GM18858 (cell line): Measurements from ENCODE around the gene DOCK2.

Experiments
- ATAC-seq: cut with Tn5 transposase; IDR thresholded peaks from one replicate; pipeline ENCODE4 v1.9.1; 2021; ENCODE audit not compliant: unreplicated experiment

DOCK2 gene

DNA sequence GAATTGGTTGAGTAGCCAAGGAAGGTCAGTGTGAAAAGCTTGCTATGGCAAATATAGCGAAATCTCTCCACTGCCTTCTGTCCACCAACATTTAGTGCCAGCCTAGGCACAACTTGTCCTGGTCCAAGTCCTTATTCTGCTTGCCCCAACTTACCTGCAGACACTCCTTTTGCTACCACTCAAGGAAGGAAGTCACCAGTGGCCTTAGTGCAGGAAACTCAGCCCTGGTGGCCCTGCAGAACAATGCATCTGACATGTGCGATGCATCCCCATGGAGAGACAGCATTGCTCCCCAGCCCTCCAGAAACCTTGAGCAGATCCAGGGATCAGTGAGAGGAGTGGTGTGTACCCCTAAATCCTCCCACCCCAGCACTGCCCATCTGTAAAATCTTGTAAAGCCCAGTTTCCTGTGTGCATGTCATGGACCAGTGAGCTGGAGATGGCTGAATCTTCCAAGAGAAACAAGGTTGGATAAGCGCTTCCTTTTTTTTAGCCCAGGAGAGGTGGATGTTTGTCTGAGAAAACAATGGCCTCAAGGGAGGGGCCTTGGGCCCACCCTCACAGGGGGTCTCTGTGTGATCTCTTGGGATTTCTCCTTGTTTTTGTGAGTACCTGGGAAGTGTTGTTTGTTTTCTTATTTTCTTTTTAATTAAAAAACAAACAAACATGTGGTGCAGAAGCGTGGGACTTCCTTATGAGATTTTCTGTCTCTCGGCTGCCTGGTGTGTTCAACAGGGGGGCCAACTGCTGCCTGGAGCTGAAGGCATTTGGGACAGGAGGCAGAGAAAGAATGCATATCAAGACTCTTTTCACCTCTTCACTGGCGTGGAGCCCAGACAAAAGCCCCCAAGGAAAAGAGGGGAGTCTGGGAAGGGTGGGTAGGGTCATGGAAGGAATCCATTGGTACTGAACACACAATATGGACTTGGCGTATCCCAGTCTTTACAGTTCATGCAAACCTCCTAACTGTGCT lies 472.3 kb downstream of the DOCK2 start:
- no peak for ATAC-seq

DNA sequence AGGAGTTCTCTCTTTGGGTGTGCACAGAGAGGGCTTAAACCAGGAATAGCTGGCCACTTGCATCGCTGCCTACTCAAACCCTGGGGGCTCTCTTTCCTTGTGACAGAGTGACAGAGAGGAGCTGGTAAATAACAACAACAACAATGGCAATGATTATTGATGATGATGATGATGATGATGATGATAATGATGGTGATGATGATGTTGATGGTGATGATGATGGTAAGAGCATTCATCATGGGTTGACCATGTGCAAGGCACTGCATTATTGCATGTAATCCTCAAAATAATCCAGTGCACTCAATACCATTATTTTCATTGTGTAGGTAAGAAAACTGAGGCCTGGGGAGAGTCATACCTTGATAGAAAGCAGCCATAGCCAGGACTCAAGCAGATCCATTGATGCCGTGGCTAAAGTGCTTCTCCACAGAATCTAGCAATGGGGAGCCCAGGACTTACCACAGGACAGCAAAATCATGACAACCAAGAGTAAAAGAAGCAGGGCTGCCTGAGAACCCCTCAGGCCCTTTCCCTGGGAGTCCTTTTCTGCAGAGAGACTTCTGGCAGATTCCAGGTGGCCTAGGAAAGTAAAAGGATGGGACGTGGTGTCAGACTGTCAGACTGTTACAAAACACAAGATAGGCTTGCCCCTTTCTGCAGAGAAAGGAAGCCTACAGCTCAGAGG lies 473.5 kb downstream of the DOCK2 start:
- no peak for ATAC-seq

DNA sequence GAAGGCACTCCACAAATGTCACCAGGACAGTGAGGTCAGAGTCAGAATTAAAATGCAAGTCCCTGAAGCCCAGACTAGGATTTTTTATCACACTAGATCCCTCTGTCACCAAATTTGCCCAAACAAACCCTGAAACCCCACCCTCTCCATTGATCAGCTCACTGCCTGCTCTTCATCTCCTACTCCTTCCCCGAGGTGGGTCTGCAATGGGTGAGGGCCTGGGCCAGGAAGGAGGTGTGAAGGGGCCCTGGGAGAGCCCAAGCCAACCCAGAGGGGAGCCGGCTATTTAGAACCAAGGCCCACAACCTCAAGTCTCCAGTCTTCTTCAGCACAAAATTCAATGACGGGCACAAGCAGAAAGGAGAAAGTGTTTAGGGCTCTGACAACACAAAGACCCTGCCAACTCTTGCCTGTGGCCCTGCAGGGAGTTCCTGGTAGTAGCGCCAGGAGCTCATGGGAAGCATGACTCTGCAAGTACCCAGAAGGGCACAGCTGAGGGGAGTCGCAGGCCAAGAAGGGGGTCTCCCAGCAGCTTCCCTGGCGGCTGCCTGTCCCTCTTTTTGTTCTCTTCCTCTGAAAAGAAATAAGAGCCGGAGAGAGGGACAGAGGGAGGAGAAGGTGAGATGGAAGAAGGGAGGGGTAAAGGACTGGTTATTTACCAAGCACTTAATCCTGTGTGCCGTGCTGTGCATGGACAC lies 474.2 kb downstream of the DOCK2 start:
- ATAC-seq, result no peak

DNA sequence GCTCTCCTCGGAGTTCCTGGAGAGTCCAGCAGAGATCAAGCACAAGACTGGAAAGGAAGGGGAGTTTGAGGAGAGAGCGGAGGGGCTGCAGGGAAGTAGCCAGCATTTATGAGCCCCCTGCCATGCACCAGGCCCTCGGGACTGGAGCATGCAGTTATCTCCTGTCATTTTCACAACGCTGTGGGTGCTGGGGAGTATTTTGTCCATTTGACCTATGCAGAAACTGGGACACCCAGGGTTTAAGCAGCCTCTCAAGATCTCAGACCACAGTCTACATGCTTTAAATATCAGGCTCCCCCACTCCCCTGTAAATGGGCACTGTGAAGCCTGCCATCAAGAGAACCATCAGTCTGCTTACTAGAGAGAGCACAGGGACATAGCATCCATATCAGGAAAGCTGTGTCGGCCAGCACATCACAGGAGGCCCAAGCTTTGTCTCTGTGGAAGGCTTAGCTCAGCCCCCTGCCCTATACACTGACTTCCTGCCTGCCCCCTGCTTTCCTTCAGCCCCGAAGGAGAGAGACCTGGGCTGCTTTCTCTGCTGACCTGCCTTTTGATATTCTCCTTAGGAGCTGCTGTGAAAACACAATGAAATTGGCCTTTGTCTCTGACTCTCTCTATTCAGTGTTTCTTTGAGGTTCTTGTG lies 475.9 kb downstream of the DOCK2 start:
- no peak for ATAC-seq

DNA sequence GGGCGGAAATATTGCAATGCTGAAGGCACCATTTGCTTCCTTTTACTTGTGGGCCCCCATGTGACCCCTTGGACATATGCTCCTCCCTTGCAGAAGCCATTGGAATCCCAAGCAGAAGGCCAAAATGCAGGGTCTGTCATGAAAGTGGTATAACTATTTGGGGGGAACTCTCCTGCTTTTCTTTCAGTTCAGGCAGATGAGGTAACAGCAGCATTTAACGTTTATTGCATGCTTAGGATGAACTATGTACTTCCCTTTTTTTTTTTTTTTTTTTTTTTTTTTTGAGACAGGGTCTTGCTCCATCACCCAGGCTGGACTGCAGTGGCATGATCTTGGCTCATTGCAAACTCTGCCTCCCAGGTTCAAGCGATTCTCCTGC lies 476.4 kb downstream of the DOCK2 start:
- ATAC-seq, result no peak

DNA sequence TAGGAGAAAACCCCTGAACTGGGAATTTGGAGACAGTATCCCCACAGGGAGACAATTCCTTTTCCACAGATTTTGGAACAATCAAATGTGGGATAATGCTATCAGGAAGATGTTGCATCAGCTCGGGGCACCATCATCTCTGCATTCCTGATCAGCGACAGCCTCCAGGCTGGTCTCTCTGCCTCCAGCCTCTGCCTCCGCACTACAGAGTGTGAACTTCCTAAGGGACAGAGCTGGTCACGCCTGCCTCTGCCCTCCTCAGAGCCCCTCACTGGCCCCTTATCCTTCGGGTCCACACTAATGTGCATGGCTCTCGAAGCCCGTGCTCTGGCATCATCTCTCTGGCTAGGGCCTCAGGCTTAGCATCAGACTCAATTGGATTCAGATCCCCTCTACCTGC lies 477.2 kb downstream of the DOCK2 start:
- no peak for ATAC-seq

DNA sequence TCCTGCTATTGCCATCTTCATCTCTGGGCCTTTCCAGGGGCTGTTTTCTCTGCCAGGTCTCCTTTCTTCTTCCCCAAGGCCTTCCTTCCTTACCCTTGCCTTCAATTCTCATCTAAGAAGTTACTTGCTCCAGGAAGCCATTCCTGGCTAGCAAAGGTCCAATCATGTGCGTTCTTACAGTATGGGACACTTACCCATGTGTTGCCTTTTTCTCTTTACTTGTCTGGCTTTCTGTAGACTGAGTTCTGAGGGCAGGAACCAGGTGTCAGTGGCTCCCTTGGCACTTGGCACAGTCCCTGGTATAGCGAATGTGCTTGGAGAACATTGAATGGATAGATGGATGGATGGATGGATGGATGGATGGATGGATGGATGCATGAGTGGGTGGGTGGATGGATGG lies 478.9 kb downstream of the DOCK2 start:
- no peak for ATAC-seq

DNA sequence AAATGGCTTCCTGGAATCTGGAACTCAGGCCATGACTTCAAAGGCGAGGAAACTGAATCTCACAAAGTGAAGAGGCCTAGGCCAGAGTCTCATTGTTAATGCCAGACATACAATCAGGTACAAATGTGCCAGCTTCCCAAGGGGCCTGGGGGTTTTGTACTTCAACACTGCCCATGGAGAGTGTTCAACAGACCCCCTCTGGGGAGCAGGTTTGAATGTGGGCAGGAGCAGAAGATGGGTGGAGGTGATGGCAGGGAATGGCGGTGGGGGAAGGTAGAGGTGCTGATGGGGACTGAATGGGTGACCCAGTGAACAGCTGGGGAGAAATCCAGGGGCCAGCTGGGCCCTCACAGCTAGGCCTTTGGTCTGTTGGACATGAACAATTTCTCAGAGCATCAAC lies 480.7 kb downstream of the DOCK2 start:
- ATAC-seq, result no peak

DNA sequence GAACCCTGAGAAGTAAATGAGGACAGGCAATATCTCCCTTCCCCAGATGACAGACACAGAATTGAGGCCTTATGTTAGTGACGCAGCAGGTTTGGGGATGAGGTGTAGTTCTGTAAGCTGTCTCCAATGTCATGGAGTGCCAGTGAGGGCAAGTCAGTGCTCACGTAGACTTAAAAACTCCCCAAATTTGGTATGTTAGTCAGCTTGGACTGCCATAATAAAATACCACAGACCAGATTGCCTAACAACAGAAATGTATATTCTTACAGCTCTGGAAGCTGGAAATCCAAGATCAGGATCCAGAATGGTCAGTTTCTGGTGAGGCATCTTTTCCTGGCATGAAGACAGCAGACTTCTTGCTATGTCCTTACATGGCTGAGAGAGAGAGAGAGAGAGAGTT lies 483.5 kb downstream of the DOCK2 start:
- ATAC-seq, result no peak

DNA sequence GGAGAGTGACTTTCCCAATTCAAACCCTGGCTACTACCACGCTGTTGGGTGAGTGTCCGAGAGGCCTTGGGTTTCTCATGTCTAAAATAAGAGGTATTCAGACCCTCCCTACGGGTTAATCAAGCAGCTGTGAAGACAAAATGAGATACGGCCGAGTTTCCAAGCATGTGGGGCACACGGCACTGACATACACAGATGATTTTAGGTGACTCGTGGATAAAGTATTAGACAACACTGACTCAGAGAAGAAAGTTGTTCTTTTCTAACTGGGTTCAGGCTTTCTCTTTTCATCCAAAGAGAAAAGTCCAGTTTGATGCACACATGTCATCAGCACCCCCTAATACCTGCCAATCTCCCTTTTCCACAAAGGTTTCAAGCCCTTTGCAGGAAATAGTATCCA lies 484.2 kb downstream of the DOCK2 start:
- no peak for ATAC-seq

DNA sequence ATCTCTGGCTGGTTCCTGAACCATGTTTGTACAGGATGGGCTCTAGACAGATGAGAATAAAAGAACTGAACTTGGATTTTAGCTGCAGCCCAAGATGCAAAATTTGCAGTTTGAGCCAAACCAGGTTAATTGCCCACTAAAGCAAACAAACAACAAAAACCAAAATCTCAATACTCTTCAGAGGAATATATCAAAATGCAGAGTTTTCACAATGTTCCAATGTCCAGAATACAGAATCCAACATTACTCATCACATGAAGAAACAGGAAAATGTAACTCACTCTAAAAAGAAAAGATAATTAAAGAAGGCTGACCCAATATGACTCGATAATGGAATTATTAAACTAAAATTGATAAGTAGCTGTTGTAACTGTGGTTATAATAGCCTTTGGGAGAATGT lies 489.0 kb downstream of the DOCK2 start:
- ATAC-seq, result no peak

DNA sequence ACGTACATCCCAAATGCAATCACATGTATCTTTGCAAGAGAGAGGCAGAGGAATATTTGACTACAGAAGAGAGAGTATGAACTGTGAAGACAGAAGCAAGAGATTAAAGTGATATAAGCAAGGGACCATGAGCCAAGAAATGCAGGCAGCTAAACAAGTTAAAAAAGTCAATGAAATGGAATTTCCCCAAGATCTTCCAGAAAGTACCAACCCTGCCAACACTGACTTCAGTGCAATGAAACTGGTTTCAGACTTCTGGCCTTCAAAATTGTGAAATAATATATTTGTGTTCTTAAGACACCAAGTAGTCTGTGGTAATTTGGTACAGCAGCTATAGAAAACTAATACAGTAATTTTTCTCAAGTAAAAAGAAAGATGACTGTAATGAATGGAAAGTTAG lies 489.6 kb downstream of the DOCK2 start:
- no peak for ATAC-seq

DNA sequence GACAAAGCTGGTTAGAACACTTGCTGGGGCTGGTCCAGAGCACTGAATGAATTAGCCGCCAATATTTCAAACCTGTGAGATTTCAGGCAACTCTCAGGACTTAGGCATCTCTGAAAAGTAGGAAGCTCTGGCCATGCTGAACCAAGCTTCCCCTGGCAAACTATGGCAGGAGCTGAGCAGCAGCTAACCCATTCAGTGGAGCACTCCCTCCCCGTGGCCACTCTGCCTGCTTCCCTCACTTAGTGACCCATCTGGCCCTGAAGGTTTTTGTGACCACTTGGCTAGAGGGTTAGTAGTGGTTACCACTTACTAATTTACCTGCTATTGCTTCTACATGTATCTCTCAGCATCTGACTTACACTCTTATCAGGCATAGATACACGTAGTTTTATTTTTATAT lies 494.2 kb downstream of the DOCK2 start:
- no peak for ATAC-seq

DNA sequence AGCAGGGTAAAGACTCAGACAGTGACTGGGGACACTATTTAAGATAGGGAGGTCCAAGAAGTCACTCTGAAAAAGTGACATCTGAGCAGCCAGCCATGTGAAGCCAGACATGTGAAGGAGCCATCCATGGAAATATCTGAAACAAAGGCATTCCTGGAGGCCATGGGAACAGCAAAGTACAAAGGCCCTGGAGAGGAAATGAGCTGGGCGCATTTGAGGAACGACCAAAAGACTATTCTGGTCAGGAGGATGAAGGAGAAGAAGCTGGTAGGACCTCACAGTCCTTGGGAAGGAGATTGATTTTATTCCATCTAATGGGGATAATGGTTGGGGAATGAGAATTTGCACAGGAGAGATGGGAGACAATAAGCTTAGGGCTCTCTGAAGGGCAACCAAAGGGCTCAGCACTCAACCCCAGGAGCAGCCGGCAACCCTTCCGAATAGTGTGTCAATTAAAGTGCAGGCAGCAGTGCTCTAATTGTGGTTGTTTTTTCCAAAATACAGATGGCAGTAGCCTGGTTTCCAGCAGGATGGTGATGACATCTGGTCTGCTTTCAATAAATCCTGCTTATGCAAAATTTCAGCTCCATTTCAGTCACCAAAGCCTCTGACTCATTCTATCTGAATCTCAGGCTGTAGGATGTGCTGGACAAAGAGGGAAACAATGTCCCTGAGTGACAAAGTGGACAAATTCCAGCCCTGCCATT lies 495.3 kb downstream of the DOCK2 start:
- no peak for ATAC-seq
